K562 (cell line): Measurements from ENCODE around the gene C1orf174. TPM values are rescaled to one million over a fixed set of nuclear protein-coding genes. Genes with fewer than 3 reads are reported as not detected.

Experiments used
- AFF1 ChIP-seq, 2 experiments: fragments of 450-650 bp; IDR thresholded peaks; 2 replicates each; pipeline ENCODE4 v1.6.1; 2018; ENCODE audit warnings: mild to moderate bottlenecking in 2 of 2, low read depth in 1 of 2; ENCODE audit not compliant: partially characterized antibody in 2 of 2
- BACH1 ChIP-seq: fragments of 200-800 bp; sonication (Bioruptor generic); IDR thresholded peaks from 2 replicates; pipeline ENCODE4 v1.6.1; 2016; ENCODE audit warnings: missing genetic modification characterization, missing compliant biosample characterization
- BRF2 ChIP-seq: IDR thresholded peaks from 3 replicates; pipeline ENCODE4 v1.6.1; 2011; ENCODE audit warnings: borderline replicate concordance, mild to moderate bottlenecking; ENCODE audit not compliant: insufficient read length, insufficient read depth
- CEBPG ChIP-seq, 3 experiments: fragments of 200-800 bp in 1 of 3; sonication (Bioruptor generic) in 1 of 3; sonication (generic) in 1 of 3; formaldehyde crosslinking in 1 of 3; IDR thresholded peaks in 2 of 3; conservative IDR thresholded peaks in 1 of 3; 2 replicates each; pipeline versions ENCODE4 v1.6.1 to v1.8.0; 2016 to 2022; ENCODE audit warnings: missing compliant biosample characterization in 2 of 3, missing genetic modification characterization in 2 of 3, mild to moderate bottlenecking in 1 of 3, missing genetic modification reagents in 1 of 3
- CHD1 ChIP-seq: fragments of 200-600 bp; sonication (generic); IDR thresholded peaks from one replicate; pipeline ENCODE4 v1.6.1; 2012; ENCODE audit warnings: mild to moderate bottlenecking, moderate library complexity, low read length, inconsistent platforms
- E2F5 ChIP-seq: sonication (generic); formaldehyde crosslinking; IDR thresholded peaks from 2 replicates; pipeline ENCODE4 v1.8.0; 2022; ENCODE audit warnings: mild to moderate bottlenecking, missing genetic modification reagents
- ESRRB ChIP-seq: fragments of 250-450 bp; sonication (Bioruptor Pico); IDR thresholded peaks from 2 replicates; pipeline ENCODE4 v1.5.0; 2020; ENCODE audit warnings: mild to moderate bottlenecking, moderate library complexity, borderline replicate concordance
- HNRNPH1 ChIP-seq: fragments of 200-400 bp; formaldehyde crosslinking; optimal IDR thresholded peaks from 2 replicates; pipeline ENCODE3; 2017; ENCODE audit warnings: low read depth, mild to moderate bottlenecking, low read length, moderate library complexity
- MIER1 ChIP-seq: fragments of 450-650 bp; IDR thresholded peaks from 2 replicates; pipeline ENCODE4 v1.6.1; 2016; ENCODE audit warnings: antibody characterized with exemption, mild to moderate bottlenecking, low read depth
- MYNN ChIP-seq, 2 experiments: sonication (generic); formaldehyde crosslinking in 1 of 2; IDR thresholded peaks; 2 replicates each; pipeline versions ENCODE4 v1.5.0 to v1.6.1; 2016 to 2020; ENCODE audit warnings: antibody characterized with exemption in 1 of 2, missing genetic modification reagents in 1 of 2
- NEUROD1 ChIP-seq: fragments of 150-350 bp; IDR thresholded peaks from 2 replicates; pipeline ENCODE4 v1.6.1; 2014; ENCODE audit warnings: borderline replicate concordance, low read length, low read depth; ENCODE audit not compliant: partially characterized antibody
- PRPF4 ChIP-seq: fragments of 200-400 bp; formaldehyde crosslinking; IDR thresholded peaks from one replicate; pipeline ENCODE4 v1.6.1; 2017; ENCODE audit warnings: low read length, low read depth, mild to moderate bottlenecking; ENCODE audit not compliant: insufficient read depth, poor library complexity, severe bottlenecking
- RBBP5 ChIP-seq: fragments of 200-600 bp; sonication (generic); IDR thresholded peaks from 2 replicates; pipeline ENCODE4 v1.6.1; 2012; ENCODE audit warnings: borderline replicate concordance, mild to moderate bottlenecking, low read length, control low read depth, inconsistent platforms; ENCODE audit not compliant: insufficient read depth, poor library complexity, severe bottlenecking
- SREBF2 ChIP-seq: sonication (generic); formaldehyde crosslinking; IDR thresholded peaks from 2 replicates; pipeline ENCODE4 v1.4.0; 2020; ENCODE audit warnings: mild to moderate bottlenecking, missing genetic modification reagents
- TFAP4 ChIP-seq: sonication (generic); formaldehyde crosslinking; IDR thresholded peaks from 2 replicates; pipeline ENCODE4 v1.8.0; 2022; ENCODE audit warnings: missing genetic modification reagents, mild to moderate bottlenecking, moderate library complexity, borderline replicate concordance
- ZKSCAN1 ChIP-seq: fragments of 150-350 bp; IDR thresholded peaks from 2 replicates; pipeline ENCODE4 v1.6.1; 2016; ENCODE audit warnings: low read depth, low read length
- ZNF124 ChIP-seq: sonication (generic); formaldehyde crosslinking; IDR thresholded peaks from 2 replicates; pipeline ENCODE4 v1.8.1; 2022; ENCODE audit warnings: missing genetic modification reagents
- ZNF589 ChIP-seq: fragments of 200-800 bp; sonication (Bioruptor generic); IDR thresholded peaks from 2 replicates; pipeline ENCODE4 v1.6.1; 2016; ENCODE audit warnings: low read depth, missing genetic modification characterization, missing compliant biosample characterization
- ZSCAN32 ChIP-seq: fragments of 450-650 bp; formaldehyde crosslinking; IDR thresholded peaks from 2 replicates; pipeline ENCODE4 v1.4.0; 2020; ENCODE audit warnings: mild to moderate bottlenecking, moderate library complexity
- ZZZ3 ChIP-seq: fragments of 450-650 bp; IDR thresholded peaks from 2 replicates; pipeline ENCODE4 v1.6.1; 2016; ENCODE audit warnings: antibody characterized with exemption, mild to moderate bottlenecking, moderate library complexity
- polyA plus RNA-seq, 8 experiments: library from polyadenylated mRNA; depleted of rRNA in 4 of 8; stranded (reverse) in 5 of 8; unstranded in 3 of 8; fragments of >200 nt; fragmentation: Nextera tagmentation in 2 of 8; fragmentation: Illumina TruSeq in 1 of 8; extraction: Ambion mirVana in 2 of 8; extraction: Trizol in 1 of 8; gene quantifications; 2 replicates each; pipeline versions ENCODE4 v1.2.1 to v1.2.3, GENCODE V29; 2011 to 2014; ENCODE audit warnings: inconsistent platforms in 1 of 8, missing spikeins in 1 of 8
- total RNA-seq, 7 experiments: library from RNA; depleted of rRNA in 6 of 7; stranded (reverse); fragments of >200 nt in 6 of 7; fragmentation: Illumina TruSeq in 2 of 7; extraction: Trizol in 2 of 7; gene quantifications; 2 replicates each; pipeline versions ENCODE4 v1.2.1 to v1.2.3, GENCODE V29; 2011 to 2021; ENCODE audit warnings: low replicate concordance in 1 of 7

C1orf174 gene
- total and polyA plus RNA-seq, 9 of the 15 experiments (the other 6 are each of a cell fraction or from before 2014, with no cell fraction given): 38.5 to 64.9 (median 45.4) TPM

- TF ChIP-seq ZNF589 (CRISPR knock-in tag): no peak
- TF ChIP-seq PRPF4: no peak
- no peak for TF ChIP-seq MYNN (IDR thresholded peaks at IDR 0.05)
- TF ChIP-seq MYNN (CRISPR knock-in tag; IDR thresholded peaks at IDR 0.05): no peak
- peak; percentile 91 for TF ChIP-seq TFAP4 (CRISPR knock-in tag)
- TF ChIP-seq RBBP5: no peak
- TF ChIP-seq ZSCAN32 (CRISPR knock-in tag): no peak
- no peak for TF ChIP-seq BRF2
- no peak for TF ChIP-seq AFF1 (IDR thresholded peaks at IDR 0.05; ENCODE audit: low read depth in 1 of 2, partially characterized antibody in 2 of 2)
- no peak for TF ChIP-seq E2F5
- TF ChIP-seq MIER1: no peak
- TF ChIP-seq ESRRB (CRISPR knock-in tag): no peak
- TF ChIP-seq ZZZ3: no peak
- peak; percentile 66 for TF ChIP-seq ZKSCAN1
- no peak for TF ChIP-seq CEBPG (CRISPR knock-in tag; IDR thresholded peaks at IDR 0.05)
- TF ChIP-seq CEBPG (tag; conservative IDR thresholded peaks at IDR 0.05 in 1 of 2, IDR thresholded peaks at IDR 0.05 in 1 of 2): no peak
- no peak for TF ChIP-seq SREBF2 (CRISPR knock-in tag)
- TF ChIP-seq HNRNPH1: no peak
- no peak for TF ChIP-seq CHD1
- TF ChIP-seq BACH1 (tag): no peak
- peak; percentile 60 for TF ChIP-seq NEUROD1
- TF ChIP-seq ZNF124 (CRISPR knock-in tag): no peak
These were observed 30.2 kb downstream of the C1orf174 start (continued) for GRCh38 chr1:3869751-3870301.
